Activated CD8-positive, alpha-beta memory T cell treated with anti-CD3 and anti-CD28 coated beads for 24 hours (primary cell): ENCODE measurements around the gene PRUNE1.

Experiments used
- DNase-seq: peaks from one replicate; pipeline ENCODE4 v3.0.0-alpha.2; 2020

The PRUNE1 gene

GRCh38 chr1:150979092-150980056 lies 28.9 kb upstream of the PRUNE1 start:
- DNase-seq: peak; percentile 96

DNA sequence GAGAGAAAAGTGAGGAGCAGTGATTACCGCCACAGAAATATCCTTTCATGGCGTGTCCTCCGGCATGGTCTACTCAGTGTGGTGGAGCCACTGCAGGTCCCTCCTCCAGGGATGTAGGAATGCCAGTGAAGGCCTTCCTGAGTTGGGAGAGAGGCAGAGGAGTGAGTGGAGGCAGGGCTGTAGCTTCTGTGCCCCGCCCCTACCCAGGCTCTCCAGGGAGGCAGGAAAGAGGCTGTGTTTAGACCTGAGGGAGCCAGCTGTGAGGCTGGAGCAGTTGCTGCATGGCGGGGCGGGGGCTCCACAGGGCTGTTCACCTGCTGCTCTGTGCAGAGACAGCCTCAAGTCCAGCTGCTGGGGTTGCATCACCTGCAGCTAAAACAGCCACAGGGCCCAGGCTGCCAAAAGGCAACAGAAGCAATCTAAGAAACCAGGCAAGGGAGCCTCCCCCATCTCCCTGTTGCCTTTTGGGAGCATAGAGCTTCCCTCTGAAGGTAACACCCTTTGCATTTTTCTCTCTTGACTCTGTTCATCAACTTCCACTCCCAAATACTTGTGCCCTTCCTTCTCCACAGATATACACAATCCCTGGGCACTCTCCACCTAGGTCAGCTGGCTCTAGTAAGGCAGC lies 27.0 kb upstream of the PRUNE1 start:
- DNase-seq: no peak

- DNase-seq: no peak
Measured at GRCh38 chr1:150981805-150982712, 26.2 kb upstream of the PRUNE1 start, which contains the start of gene ANXA9. Gene ANXA9 (plus strand): TSS chr1:150982292. CDS start chr1:150983106, 814 bp downstream.

GRCh38 chr1:150985179-150985825 lies 22.9 kb upstream of the PRUNE1 start:
- DNase-seq: no peak

- DNase-seq: no peak
Measured at GRCh38 chr1:150987924-150988323, 20.3 kb upstream of the PRUNE1 start.

GRCh38 chr1:150992626-150993025 lies 15.6 kb upstream of the PRUNE1 start:
- DNase-seq: no peak

DNA sequence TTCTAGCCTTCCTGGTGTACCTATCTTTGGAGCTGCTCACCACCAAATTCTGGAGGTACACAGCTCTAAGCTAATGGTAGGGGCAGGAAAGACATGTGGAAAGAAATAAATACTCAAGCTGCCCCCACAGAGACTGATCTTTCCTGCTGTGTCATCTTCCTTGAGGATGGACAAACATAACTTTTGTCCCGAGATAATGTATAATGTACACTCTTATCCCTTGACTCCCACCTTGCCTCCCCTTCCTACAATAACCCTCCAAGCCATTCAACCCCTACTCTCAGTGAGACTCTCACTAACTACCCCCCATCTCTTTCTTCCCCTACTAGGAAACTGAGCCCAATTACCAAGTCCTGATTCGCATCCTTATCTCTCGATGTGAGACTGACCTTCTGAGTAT lies 14.0 kb upstream of the PRUNE1 start:
- no peak for DNase-seq

DNA sequence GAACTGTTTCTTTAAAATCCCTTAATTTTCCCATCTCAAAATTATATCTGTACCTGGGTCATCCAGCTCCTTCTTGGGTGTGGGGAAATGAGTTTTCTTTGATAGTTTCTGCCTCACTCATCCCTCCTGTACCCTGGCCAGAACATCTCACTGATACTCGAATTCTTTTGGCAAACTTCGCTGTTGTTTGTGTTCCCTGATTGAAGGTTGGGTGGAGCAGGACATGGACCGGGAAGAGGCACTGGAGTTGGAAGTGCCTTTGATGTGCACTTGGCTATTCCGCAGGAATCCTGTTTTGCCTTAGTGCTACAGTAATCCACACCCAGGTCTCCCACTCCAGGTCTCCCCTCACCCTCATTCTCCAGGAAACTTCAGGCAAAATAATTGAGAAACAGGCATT lies 12.8 kb upstream of the PRUNE1 start:
- DNase-seq: no peak

GRCh38 chr1:150995896-150996295 lies 12.4 kb upstream of the PRUNE1 start:
- DNase-seq: no peak

DNA sequence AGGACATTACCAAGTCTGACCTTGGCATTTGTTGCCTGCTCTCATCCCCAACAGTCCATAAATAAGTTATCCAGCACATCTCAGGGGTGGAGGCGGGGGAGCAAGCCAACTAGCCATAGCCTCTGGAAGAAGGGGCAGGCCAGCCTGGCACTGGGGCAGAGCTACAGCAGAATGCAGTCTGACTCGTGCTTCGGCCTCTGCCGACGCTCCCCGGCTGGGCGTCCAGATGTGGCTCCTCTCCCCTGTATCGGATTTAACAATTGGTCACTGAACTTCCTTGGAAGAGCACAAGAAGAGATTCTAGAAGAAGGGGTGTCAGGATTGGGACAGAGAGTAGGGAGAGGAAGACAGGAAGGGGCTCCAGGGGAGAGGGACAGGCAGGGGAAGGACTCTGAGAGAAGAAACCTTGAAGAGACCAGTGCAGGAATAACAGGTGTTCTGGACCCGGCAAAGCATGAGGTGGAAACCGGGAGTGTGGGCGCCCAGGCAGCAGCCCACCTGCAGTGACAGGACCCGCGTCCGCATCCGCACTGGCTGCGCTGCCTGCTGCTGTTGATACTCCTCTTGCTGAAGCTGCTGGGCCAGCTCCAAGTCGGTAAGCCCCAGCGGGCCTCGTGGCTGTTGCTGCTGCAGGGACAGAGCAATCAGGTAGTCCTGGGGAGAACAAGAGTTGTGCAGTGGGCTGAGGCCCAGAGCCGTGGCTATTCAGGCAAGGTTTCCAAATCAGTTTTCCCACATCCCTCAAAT lies 10.9 kb upstream of the PRUNE1 start:
- no peak for DNase-seq

DNA sequence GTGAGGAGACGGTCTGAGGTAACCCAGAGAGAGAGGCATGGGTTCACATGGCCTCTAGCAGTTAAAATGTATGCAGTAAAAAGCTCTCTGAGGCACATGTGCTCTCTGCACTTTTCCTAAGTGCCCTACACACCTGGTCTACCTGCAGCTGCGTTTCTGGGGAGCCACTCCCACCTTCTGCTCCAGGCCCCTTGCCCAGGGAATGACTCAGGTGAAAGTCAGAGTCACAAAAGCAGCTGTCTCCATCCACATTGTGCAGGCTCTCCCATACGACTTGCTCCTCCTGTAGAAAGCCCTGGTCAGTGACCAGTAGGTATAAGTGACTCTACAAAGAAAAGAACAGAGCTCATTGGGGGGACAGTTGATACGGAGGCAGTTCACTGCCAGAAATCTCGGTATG lies 10.3 kb upstream of the PRUNE1 start:
- no peak for DNase-seq

- no peak for DNase-seq
Measured at GRCh38 chr1:150999051-150999674, 9.1 kb upstream of the PRUNE1 start.

DNA sequence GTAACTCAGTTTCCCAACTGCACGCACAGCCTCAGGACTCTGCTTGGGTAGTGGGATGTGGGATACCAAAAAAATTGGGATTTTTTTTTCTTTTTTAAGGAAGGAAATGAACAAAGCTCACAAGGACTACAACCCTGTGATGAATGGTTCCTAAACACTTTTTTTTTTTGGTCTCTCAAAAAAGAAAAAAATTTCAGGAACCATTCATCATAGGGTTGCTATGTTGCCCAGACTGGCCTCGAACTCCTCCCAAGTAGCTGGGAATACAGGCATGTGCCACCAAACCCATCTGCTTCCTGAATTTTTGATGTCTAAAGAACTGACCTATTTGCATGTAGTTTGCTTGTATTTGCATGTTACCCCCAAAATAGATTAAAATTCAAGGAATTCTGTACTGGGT lies 8.3 kb upstream of the PRUNE1 start:
- no peak for DNase-seq

DNA sequence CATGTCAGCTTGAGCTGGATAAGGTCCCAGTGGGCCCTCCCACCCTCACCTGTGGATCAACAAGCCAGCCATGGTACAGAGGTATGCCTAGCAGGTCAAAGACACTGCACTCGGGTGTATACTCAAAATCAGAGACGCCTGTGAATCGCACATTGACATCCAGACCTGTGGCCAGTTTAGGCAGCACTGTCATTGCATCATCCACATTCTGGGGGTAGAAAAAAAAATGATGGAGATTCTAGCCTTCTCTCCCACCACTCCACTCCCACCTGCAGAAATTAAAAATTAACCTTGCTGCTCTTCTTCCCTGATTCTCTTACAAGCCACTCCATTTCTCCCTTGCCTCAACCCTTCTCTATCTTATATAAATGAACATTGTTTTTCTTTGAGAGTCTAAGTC lies 7.8 kb upstream of the PRUNE1 start:
- no peak for DNase-seq

DNA sequence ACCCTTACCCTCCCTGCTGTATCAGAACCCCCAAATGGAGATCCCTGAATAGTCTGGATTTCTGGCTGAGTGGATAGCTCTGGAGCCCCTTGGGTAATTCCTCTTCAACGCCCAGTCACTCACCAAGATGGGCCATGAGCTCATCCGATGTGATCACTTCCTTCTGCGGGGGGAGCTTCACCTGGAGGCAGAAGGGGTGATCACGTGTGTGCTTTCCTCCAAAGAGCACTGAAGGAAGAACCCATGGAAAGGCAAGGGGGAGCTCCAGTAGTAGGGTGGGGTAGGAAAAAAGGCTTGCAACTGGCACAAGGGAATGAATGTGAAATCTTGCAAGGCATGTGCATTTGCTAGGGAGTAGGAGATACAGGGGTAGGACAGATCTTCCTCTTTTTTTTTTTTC lies 6.6 kb upstream of the PRUNE1 start:
- no peak for DNase-seq

- no peak for DNase-seq
Measured at GRCh38 chr1:151002051-151002450, 6.2 kb upstream of the PRUNE1 start.

DNA sequence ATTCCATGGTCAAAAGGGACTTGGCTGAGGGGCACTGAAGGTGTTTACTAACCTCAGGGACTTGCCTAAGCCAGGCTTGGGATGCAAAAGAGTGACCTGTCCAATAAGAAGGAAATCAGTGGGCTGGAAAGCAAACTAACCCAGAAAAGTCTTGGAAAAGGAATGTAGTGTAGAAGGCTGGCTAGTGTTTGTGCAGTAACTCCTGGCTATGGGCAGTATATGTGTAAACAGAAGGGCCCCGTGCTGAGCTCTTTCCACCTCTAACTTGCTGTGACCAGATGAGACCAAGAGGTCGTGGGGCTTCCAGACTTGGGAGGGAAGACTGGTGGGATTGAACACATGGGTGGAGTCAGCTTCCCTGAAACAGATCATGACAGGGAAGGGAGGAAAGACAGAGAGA lies 5.6 kb upstream of the PRUNE1 start:
- DNase-seq: no peak

DNA sequence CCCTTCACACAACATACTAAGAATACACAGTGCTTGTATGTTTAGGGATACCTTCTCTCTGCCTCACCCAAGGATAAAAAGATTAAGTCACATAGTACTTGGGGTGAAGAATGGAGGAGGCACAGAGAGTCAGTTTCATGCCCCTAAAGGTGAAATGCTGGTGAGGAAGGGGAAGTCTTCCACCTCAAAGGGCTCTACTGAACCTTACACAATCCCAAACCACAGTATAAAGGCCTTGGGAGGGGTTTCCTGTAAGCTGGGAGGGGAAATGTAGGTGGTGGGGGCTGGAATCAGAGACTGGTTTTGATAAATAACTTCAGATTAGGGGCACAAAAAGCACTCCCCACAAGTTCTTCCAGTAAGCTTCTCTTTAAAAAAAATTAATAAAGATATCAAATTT lies 5.1 kb upstream of the PRUNE1 start:
- no peak for DNase-seq

GRCh38 chr1:151005729-151006319 lies 2.4 kb upstream of the PRUNE1 start:
- DNase-seq: no peak

- no peak for DNase-seq
Measured at GRCh38 chr1:151006327-151007052, 1.8 kb upstream of the PRUNE1 start, which contains the start of gene MINDY1. Gene MINDY1 (minus strand): TSS chr1:151006902. CDS start chr1:151002617, 4,285 bp downstream.
